A673 (cell line): Measurements from ENCODE around the gene SLC39A10.

ENCODE experiments used
- CTCF ChIP-seq: fragments of 300-800, 200-600 bp; sonication (generic); conservative IDR thresholded peaks from 2 replicates; pipeline ENCODE4 v1.5.1; 2017; ENCODE audit warnings: low read depth, mild to moderate bottlenecking, antibody characterized with exemption, low read length, moderate library complexity, mixed read lengths
- EZH2 ChIP-seq: fragments of 200-600 bp; sonication (generic); IDR thresholded peaks from 2 replicates; pipeline ENCODE4 v1.6.1; 2017; ENCODE audit warnings: borderline replicate concordance, low read depth, mild to moderate bottlenecking, mixed read lengths, antibody characterized with exemption, low read length; ENCODE audit not compliant: poor library complexity, severe bottlenecking

DNA sequence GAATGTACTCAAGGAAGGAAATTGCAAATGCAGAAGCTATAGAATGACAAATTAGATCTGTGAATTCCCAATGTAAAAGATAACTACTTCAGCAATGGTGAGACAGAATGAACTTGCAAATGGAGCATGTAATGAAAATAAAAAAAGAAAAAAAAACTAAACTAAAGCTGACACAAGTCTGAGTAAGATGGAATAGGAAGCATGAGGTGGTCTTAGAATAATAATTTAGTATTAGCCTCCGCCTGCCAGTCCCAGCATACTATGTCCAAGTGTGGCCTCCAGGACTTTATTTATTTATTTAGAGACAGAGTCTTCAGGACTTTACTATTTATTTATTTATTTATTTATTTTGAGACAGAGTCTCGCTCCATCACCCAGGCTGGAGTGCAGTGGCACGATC, 37.4 kb upstream of the SLC39A10 start:
- TF ChIP-seq CTCF (no peak), EZH2 (no peak)
